PFSK-1 (cell line): ENCODE measurements around the gene RPEL1.

Source experiments
- FOXP2 ChIP-seq: optimal IDR thresholded peaks from 2 replicates; pipeline ENCODE3; 2011; ENCODE audit warnings: borderline replicate concordance, control low read depth, inconsistent platforms; ENCODE audit not compliant: insufficient read depth; ENCODE audit errors: extremely low read length, extremely low read depth
- POLR2AphosphoS5 ChIP-seq: IDR thresholded peaks from 2 replicates; pipeline ENCODE4 v1.6.1; 2012; ENCODE audit warnings: low read depth, mild to moderate bottlenecking, control low read depth, low read length, moderate library complexity
- REST ChIP-seq, 2 experiments: IDR thresholded peaks; 2 replicates each; pipeline versions ENCODE4 v1.6.1 to v1.8.0; 2011 to 2012; ENCODE audit warnings: low read depth in 2 of 2, low read length in 2 of 2, control low read depth in 1 of 2, inconsistent platforms in 1 of 2, mild to moderate bottlenecking in 1 of 2, moderate library complexity in 1 of 2; ENCODE audit not compliant: insufficient read depth in 1 of 2
- SIN3A ChIP-seq: IDR thresholded peaks from 2 replicates; pipeline ENCODE4 v1.6.1; 2012; ENCODE audit warnings: mild to moderate bottlenecking, low read length, moderate library complexity, borderline replicate concordance; ENCODE audit not compliant: insufficient read depth
- TAF1 ChIP-seq: IDR thresholded peaks from 2 replicates; pipeline ENCODE4 v1.6.1; 2012; ENCODE audit warnings: low read length, control low read depth, borderline replicate concordance; ENCODE audit not compliant: insufficient read depth

Gene RPEL1

GRCh38 chr10:103199488-103199887 lies 46.2 kb upstream of the RPEL1 start:
- no peak for TF ChIP-seq FOXP2
- TF ChIP-seq TAF1: no peak
- no peak for TF ChIP-seq POLR2AphosphoS5
- TF ChIP-seq REST (IDR thresholded peaks at IDR 0.05; ENCODE audit: insufficient read depth in 1 of 2, low read depth in 2 of 2, low read length in 2 of 2): no peak
- no peak for TF ChIP-seq SIN3A

DNA sequence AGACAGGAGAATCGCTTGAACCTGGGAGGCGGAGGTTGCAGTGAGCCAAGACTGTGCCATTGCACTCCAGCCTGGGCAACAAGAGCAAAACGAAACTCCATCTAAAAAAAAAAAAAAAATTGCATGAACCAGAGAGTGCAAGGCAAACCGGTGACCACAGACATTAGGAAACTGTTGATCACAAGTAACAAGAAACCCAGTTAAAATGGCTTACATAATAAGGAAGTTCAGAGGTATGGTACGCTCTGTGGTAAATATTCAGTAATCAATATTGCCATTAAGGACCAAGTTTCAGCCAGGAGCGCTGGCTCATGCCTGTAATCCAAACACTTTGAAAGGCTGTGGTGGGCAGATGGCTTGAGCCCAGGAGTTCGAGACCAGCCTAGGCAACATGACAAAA lies 43.4 kb upstream of the RPEL1 start:
- TF ChIP-seq FOXP2 (no peak), TAF1 (no peak), REST (IDR thresholded peaks at IDR 0.05; ENCODE audit: insufficient read depth in 1 of 2, low read depth in 2 of 2, low read length in 2 of 2) (no peak), SIN3A (no peak), POLR2AphosphoS5 (no peak)

DNA sequence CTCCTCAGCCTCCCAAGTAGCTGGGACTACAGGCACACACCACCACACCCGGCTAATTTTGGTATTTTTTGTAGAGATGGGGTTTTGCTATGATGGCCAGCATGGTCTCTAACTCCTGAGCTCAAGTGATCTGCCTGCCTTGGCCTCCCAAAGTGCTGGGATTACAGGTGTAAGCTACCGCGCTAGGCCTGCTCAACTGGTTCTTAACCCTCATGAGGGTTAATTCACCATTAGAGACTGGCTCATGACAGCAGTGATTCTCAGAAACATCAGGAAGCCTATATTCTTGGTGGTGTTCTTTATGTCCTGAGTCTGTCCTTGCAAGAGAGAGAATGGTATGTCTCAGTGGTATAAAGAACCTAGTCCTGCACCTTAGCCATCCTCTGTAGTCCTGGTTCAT lies 42.2 kb upstream of the RPEL1 start:
- TF ChIP-seq FOXP2 (no peak), SIN3A (no peak), REST (IDR thresholded peaks at IDR 0.05; ENCODE audit: insufficient read depth in 1 of 2, low read depth in 2 of 2, low read length in 2 of 2) (no peak), POLR2AphosphoS5 (no peak), TAF1 (no peak)

GRCh38 chr10:103204353-103205255 lies 41.1 kb upstream of the RPEL1 start:
- TF ChIP-seq SIN3A (no peak), REST (IDR thresholded peaks at IDR 0.05; ENCODE audit: insufficient read depth in 1 of 2, low read depth in 2 of 2, low read length in 2 of 2) (no peak), POLR2AphosphoS5 (no peak)

DNA sequence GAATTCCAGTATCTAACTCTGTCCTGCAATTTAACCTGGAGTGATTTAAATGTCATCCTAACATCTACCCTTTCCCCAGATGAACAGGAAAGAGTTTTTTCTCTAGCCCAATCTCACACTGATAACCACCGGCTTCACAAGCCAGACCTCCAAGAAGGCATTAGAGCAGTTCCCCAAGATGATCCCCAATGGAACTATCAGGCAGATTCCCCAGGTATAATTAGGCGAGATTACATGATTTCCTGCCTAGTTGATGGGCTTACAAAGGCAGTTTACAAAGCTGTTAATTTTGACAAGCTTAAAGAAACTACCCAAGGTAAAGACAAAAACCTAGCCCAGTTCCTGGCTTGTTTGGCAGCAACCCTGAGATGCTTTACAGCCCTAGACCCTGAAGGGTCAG lies 38.5 kb upstream of the RPEL1 start:
- TF ChIP-seq TAF1: no peak
